Fibroblast of the aortic adventitia (primary cell): ENCODE data around the gene SMARCAL1. TPM values are rescaled to one million over a fixed set of nuclear protein-coding genes. Genes with fewer than 3 reads are reported as not detected.
A peak's percentile ranks its signal among the peaks of the same experiment; 100 is the strongest.
"Not testable (repeated sequence)": the region's sequence is repeated elsewhere in the genome, so short reads cannot be mapped to it uniquely, and the experiment has no call there.

Experiments
- DNase-seq: peaks from one replicate; pipeline ENCODE4 v3.0.0-alpha.2; 2010; ENCODE audit warnings: low read depth
- H3K4me3 ChIP-seq: 2 replicates; pipeline ENCODE4 v1.5.1; 2011; ENCODE audit warnings: low read depth, mild to moderate bottlenecking, control low read depth, low read length, moderate library complexity
- total RNA-seq: library from RNA; depleted of rRNA; stranded (reverse); fragments of >200 nt; gene quantifications from 2 replicates; pipeline ENCODE4 v1.2.3, GENCODE V29; 2012; ENCODE audit warnings: low replicate concordance
- TF ChIP-seq, protein P1 (sequence below): IDR thresholded peaks from 2 replicates; pipeline ENCODE4 v1.5.1; 2011; ENCODE audit warnings: mild to moderate bottlenecking, low read length, control low read depth, inconsistent platforms; ENCODE audit not compliant: insufficient read depth

The SMARCAL1 gene
- total RNA-seq, 1 donor = 20.6 TPM

- no peak for DNase-seq
- TF ChIP-seq, protein P1, sequence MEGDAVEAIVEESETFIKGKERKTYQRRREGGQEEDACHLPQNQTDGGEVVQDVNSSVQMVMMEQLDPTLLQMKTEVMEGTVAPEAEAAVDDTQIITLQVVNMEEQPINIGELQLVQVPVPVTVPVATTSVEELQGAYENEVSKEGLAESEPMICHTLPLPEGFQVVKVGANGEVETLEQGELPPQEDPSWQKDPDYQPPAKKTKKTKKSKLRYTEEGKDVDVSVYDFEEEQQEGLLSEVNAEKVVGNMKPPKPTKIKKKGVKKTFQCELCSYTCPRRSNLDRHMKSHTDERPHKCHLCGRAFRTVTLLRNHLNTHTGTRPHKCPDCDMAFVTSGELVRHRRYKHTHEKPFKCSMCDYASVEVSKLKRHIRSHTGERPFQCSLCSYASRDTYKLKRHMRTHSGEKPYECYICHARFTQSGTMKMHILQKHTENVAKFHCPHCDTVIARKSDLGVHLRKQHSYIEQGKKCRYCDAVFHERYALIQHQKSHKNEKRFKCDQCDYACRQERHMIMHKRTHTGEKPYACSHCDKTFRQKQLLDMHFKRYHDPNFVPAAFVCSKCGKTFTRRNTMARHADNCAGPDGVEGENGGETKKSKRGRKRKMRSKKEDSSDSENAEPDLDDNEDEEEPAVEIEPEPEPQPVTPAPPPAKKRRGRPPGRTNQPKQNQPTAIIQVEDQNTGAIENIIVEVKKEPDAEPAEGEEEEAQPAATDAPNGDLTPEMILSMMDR = no peak
- H3K4me3 ChIP-seq = peak overlapping the region; percentile 80
Observed at GRCh38 chr2:216370961-216371712, 41.1 kb upstream of the SMARCAL1 start.

GRCh38 chr2:216371721-216372702, 40.3 kb upstream of the SMARCAL1 start, which contains the start of gene MARCHF4:
Gene MARCHF4 (minus strand): TSS chr2:216372483. CDS start chr2:216370260, 2,223 bp downstream.
- DNase-seq = peak; percentile 88
- TF ChIP-seq, protein P1 = no peak
- H3K4me3 ChIP-seq = peak within 1 kb of the TSS; percentile 80

- TF ChIP-seq, protein P1 = no peak
- peak; percentile 91 for DNase-seq
- H3K4me3 ChIP-seq = peak overlapping the region; percentile 80
Observed at GRCh38 chr2:216372761-216373291, 39.5 kb upstream of the SMARCAL1 start.

DNA sequence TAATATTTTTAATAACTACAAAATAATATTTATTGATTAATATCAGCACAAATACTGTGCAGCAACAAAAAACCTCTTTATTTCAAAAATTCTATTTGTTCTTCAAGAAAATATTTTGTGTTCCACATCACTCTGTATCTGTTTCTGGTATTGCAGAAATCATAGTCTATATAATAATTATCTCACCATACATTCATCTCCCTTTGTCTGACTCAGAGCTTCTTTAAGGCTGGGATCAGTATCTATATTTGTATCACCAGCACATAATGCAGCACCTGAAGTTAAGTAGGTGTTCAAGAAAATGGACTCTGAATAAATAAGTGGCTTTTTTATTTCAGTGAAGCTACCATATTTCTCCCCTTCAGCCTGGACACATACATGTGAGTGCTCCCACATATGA, 38.4 kb upstream of the SMARCAL1 start:
- TF ChIP-seq, protein P1 = no peak
- no peak overlapping the region for H3K4me3 ChIP-seq
- no peak for DNase-seq

GRCh38 chr2:216375286-216375685, 37.0 kb upstream of the SMARCAL1 start:
- peak; percentile 23 for DNase-seq
- no peak overlapping the region for H3K4me3 ChIP-seq
- TF ChIP-seq, protein P1 = no peak

DNA sequence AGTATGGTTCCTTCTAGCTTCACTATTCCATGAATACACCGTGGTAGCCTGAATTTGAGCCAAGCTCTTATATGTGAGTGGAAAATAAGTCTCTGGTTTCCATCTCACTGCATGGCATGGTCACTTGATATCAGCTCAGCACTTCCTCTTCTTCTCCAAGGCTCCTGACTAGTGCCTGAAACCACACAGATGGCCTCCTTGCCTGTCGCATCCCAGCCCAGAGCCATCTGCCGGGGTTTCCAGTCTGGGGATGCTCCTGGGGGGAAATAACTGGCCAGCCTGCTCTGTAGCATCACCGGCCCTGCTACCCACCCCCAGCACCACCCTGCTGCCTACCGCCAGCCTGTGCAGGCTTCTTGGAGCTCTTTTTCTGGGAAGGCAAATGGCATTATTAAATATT, 32.3 kb upstream of the SMARCAL1 start:
- no peak for DNase-seq
- TF ChIP-seq, protein P1 = no peak
- no peak overlapping the region for H3K4me3 ChIP-seq

- not testable (repeated sequence) for DNase-seq, H3K4me3 ChIP-seq
Observed at GRCh38 chr2:216384409-216384808, 27.9 kb upstream of the SMARCAL1 start.
